ENCODE measurements around the gene C22orf31. TPM values are rescaled to one million over a fixed set of nuclear protein-coding genes. Genes with fewer than 3 reads are reported as not detected.

Gene C22orf31
- polyA plus RNA-seq, 3 donors: not detected

GRCh38 chr22:29044657-29045176 is 16.9 kb downstream of the C22orf31 start:
- intact Hi-C loops (cut with micrococcal nuclease): loop anchor here in 1 of 2 donors (5.0 kb wide), 2 partner anchors 187 to 442 kb away; no protein-coding TSS in a partner anchor

GRCh38 chr22:29043906-29044575 is 17.6 kb downstream of the C22orf31 start:
- no peak for TF ChIP-seq CTCF (IDR thresholded peaks at IDR 0.05)
- H3K9me3 Mint-ChIP-seq: no peaks in the 10 kb centered on the region
- no peak overlapping the region for H3K4me3 ChIP-seq (replicated peaks in 1 of 3; ENCODE audit: low read depth in 2 of 3, low read length in 3 of 3)
- H3K9ac ChIP-seq (ENCODE audit: insufficient read depth, low read length, poor library complexity, severe bottlenecking): no peak overlapping the region
- no peak overlapping the region for H3K27ac ChIP-seq (ENCODE audit: low read depth in 1 of 2, low read length in 2 of 2)
- H3K4me1 Mint-ChIP-seq: peaks cover 2% of the 10 kb centered on the region
- peaks cover 0 to under 1% of the 10 kb centered on the region in 2 donors for H3K36me3 Mint-ChIP-seq
- H3K27ac Mint-ChIP-seq: peak overlapping the region in 1 of 7 donors; percentile 50
- intact Hi-C loops (cut with micrococcal nuclease): loop anchor here in 1 of 2 donors (5.0 kb wide), 2 partner anchors 187 to 442 kb away; no protein-coding TSS in a partner anchor
- no peaks in the 10 kb centered on the region for H3K79me2 ChIP-seq (ENCODE audit: insufficient read depth, low read length)
- no peaks in the 10 kb centered on the region for H3K9me3 ChIP-seq (replicated peaks in 1 of 2; ENCODE audit: control insufficient read depth in 1 of 2, insufficient read depth in 1 of 2, low read length in 2 of 2)
- no peak for DNase-seq
- no peaks in the 10 kb centered on the region for H3K36me3 ChIP-seq (replicated peaks in 1 of 2; ENCODE audit: control insufficient read depth in 1 of 2, insufficient read depth in 2 of 2, low read length in 2 of 2)
- 90% methylated on average over 2 of the region's 7 CpGs for WGBS (ENCODE audit: insufficient coverage)
- no peak overlapping the region for H3K4me2 ChIP-seq (replicated peaks; ENCODE audit: extremely low read depth, low read length, poor library complexity, severe bottlenecking)
- H2AFZ ChIP-seq (ENCODE audit: insufficient read depth, low read depth, low read length, poor library complexity, severe bottlenecking): no peak overlapping the region
- H3K27me3 Mint-ChIP-seq (ENCODE audit: low read depth in 3 of 3): peaks cover 0 to 3% (median 2%) of the 10 kb centered on the region in 3 donors
- no peak overlapping the region for H3K4me3 Mint-ChIP-seq
- H3K4me1 ChIP-seq (ENCODE audit: control insufficient read depth in 1 of 2, insufficient read depth in 2 of 2, low read length in 2 of 2): no peaks in the 10 kb centered on the region
- H3K27me3 ChIP-seq (ENCODE audit: control insufficient read depth in 2 of 2, insufficient read depth in 2 of 2, low read length in 2 of 2): no peaks in the 10 kb centered on the region
- H4K20me1 ChIP-seq (ENCODE audit: insufficient read depth, low read length): no peaks in the 10 kb centered on the region

More at GRCh38 chr22:29044657-29045176, 16.9 kb downstream of the C22orf31 start:
- Histone ChIP-seq H3K36me3 (replicated peaks in 1 of 2; ENCODE audit: control insufficient read depth in 1 of 2, insufficient read depth in 2 of 2, low read length in 2 of 2) (no peaks in the 10 kb centered on the region), H3K4me3 (replicated peaks in 1 of 3; ENCODE audit: low read depth in 2 of 3, low read length in 3 of 3) (no peak overlapping the region), H2AFZ (ENCODE audit: insufficient read depth, low read depth, low read length, poor library complexity, severe bottlenecking) (no peak overlapping the region), H3K4me2 (replicated peaks; ENCODE audit: extremely low read depth, low read length, poor library complexity, severe bottlenecking) (no peak overlapping the region), H3K27ac (ENCODE audit: low read depth in 1 of 2, low read length in 2 of 2) (no peak overlapping the region), H3K27me3 (ENCODE audit: control insufficient read depth in 2 of 2, insufficient read depth in 2 of 2, low read length in 2 of 2) (no peaks in the 10 kb centered on the region), H3K9ac (ENCODE audit: insufficient read depth, low read length, poor library complexity, severe bottlenecking) (no peak overlapping the region), H4K20me1 (ENCODE audit: insufficient read depth, low read length) (no peaks in the 10 kb centered on the region), H3K4me1 (ENCODE audit: control insufficient read depth in 1 of 2, insufficient read depth in 2 of 2, low read length in 2 of 2) (no peaks in the 10 kb centered on the region), H3K9me3 (replicated peaks in 1 of 2; ENCODE audit: control insufficient read depth in 1 of 2, insufficient read depth in 1 of 2, low read length in 2 of 2) (no peaks in the 10 kb centered on the region), H3K79me2 (ENCODE audit: insufficient read depth, low read length) (no peaks in the 10 kb centered on the region)
- Mint-ChIP-seq H3K27me3 (ENCODE audit: low read depth in 3 of 3) (peaks cover 0 to 4% (median 3%) of the 10 kb centered on the region in 3 donors), H3K9me3 (no peaks in the 10 kb centered on the region), H3K4me1 (peaks cover 2% of the 10 kb centered on the region), H3K36me3 (peaks cover 2% of the 10 kb centered on the region in 2 donors), H3K4me3 (no peak overlapping the region), H3K27ac (no peak overlapping the region)
- no peak for TF ChIP-seq CTCF (IDR thresholded peaks at IDR 0.05)
- DNase-seq: no peak
- WGBS (ENCODE audit: insufficient coverage): 92% methylated on average over 11 of the region's 13 CpGs

All from CD14-positive monocyte (primary cell).